HUES48 (cell line): ENCODE data around the gene C10orf143.

ENCODE experiments used
- H3K27ac ChIP-seq: one replicate; pipeline ENCODE4 v1.7.0; 2013; ENCODE audit warnings: low read depth, low read length, inconsistent platforms
- H3K27me3 ChIP-seq: 2 replicates; pipeline ENCODE4 v1.6.1; 2013; ENCODE audit warnings: mild to moderate bottlenecking, low read length; ENCODE audit not compliant: control insufficient read depth, insufficient read depth
- H3K36me3 ChIP-seq: 2 replicates; pipeline ENCODE4 v1.6.1; 2013; ENCODE audit warnings: low read length; ENCODE audit not compliant: control insufficient read depth, insufficient read depth
- H3K4me1 ChIP-seq: 2 replicates; pipeline ENCODE4 v1.6.1; 2013; ENCODE audit warnings: mild to moderate bottlenecking, low read length; ENCODE audit not compliant: control insufficient read depth, insufficient read depth
- H3K4me3 ChIP-seq: 2 replicates; pipeline ENCODE4 v1.5.1; 2013; ENCODE audit warnings: mild to moderate bottlenecking, low read depth, low read length
- H3K9ac ChIP-seq: 2 replicates; pipeline ENCODE4 v1.6.1; 2013; ENCODE audit warnings: mild to moderate bottlenecking, low read depth, low read length, moderate library complexity
- H3K9me3 ChIP-seq: 2 replicates; pipeline ENCODE4 v1.6.1; 2013; ENCODE audit warnings: low read length; ENCODE audit not compliant: control insufficient read depth, insufficient read depth

The C10orf143 gene

DNA sequence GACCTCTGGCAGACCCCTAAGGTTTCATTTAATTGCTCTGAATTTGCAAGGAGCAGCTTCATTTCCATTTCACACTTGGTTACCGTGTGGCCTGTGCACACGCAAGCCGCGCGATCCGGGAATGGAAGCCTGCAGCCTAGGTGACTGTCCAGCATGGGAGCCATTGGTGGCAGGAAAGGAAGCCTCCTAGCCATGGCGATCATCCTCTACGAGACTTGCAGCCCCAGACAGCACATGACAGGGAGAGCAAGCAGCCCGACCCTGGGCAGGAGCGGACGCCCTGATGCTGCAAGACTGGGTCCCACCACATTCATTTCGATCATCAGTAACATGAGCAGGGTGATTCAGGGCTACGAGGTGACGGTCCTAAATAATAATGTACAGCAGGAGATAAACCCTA, 33.9 kb downstream of the C10orf143 start:
- H3K9ac ChIP-seq, result no peak overlapping the region
- H3K27me3 ChIP-seq, result no peaks in the 10 kb centered on the region
- no peaks in the 10 kb centered on the region for H3K36me3 ChIP-seq
- H3K9me3 ChIP-seq, result peaks cover 3% of the 10 kb centered on the region; the same call in 1 of the 2 replicates
- no peak overlapping the region for H3K4me3 ChIP-seq
- H3K27ac ChIP-seq, result no peak overlapping the region
- H3K4me1 ChIP-seq, result peaks cover 9% of the 10 kb centered on the region; the same call in 1 of the 2 replicates

- Histone ChIP-seq H3K27ac (no peak overlapping the region), H3K27me3 (no peaks in the 10 kb centered on the region), H3K9ac (no peak overlapping the region), H3K4me1 (peaks cover 9% of the 10 kb centered on the region; the same call in 1 of the 2 replicates), H3K36me3 (no peaks in the 10 kb centered on the region), H3K9me3 (peaks cover 3% of the 10 kb centered on the region; the same call in 1 of the 2 replicates), H3K4me3 (no peak overlapping the region)
Measured at GRCh38 chr10:130074639-130075038, 36.0 kb downstream of the C10orf143 start.

- no peak overlapping the region for H3K9ac ChIP-seq
- H3K27ac ChIP-seq, result no peak overlapping the region
- peaks cover 3% of the 10 kb centered on the region; the same call in 1 of the 2 replicates for H3K9me3 ChIP-seq
Measured at GRCh38 chr10:130073912-130074311, 36.7 kb downstream of the C10orf143 start.

DNA sequence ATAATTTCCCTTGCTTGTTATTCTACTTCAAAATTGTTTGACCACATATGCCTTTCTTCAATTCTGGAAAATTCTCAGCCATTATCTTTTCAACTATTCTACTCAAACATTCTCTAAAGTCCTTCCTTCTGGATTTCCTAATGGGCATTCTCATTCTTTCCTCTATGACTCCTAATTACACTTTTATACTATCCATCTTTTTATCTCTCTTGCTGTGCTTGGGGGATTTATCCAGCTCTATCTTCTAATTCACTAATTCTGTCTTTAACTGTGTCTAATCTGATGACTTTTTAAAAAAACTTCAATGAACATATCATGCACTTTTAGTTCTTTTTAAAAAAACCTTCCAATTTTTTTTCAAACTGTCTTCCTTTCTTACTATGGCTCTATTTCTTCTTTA, 38.4 kb downstream of the C10orf143 start:
- Histone ChIP-seq H3K9ac (no peak overlapping the region), H3K36me3 (no peaks in the 10 kb centered on the region), H3K4me1 (no peaks in the 10 kb centered on the region), H3K27ac (no peak overlapping the region), H3K4me3 (no peak overlapping the region), H3K9me3 (peaks cover 3% of the 10 kb centered on the region; the same call in 1 of the 2 replicates), H3K27me3 (no peaks in the 10 kb centered on the region)

More at GRCh38 chr10:130073912-130074311, 36.7 kb downstream of the C10orf143 start:
- Histone ChIP-seq H3K36me3 (no peaks in the 10 kb centered on the region), H3K27me3 (no peaks in the 10 kb centered on the region), H3K4me3 (no peak overlapping the region), H3K4me1 (peaks cover 9% of the 10 kb centered on the region; the same call in 1 of the 2 replicates)

- Histone ChIP-seq H3K27me3 (no peaks in the 10 kb centered on the region), H3K9ac (no peak overlapping the region), H3K4me1 (no peaks in the 10 kb centered on the region), H3K36me3 (no peaks in the 10 kb centered on the region), H3K27ac (no peak overlapping the region), H3K4me3 (no peak overlapping the region), H3K9me3 (peaks cover 3% of the 10 kb centered on the region; the same call in 1 of the 2 replicates)
Measured at GRCh38 chr10:130067893-130068292, 42.7 kb downstream of the C10orf143 start.

GRCh38 chr10:130066743-130067142, 43.9 kb downstream of the C10orf143 start:
- H3K9me3 ChIP-seq, result no peaks in the 10 kb centered on the region
- H3K36me3 ChIP-seq, result no peaks in the 10 kb centered on the region
- no peaks in the 10 kb centered on the region for H3K27me3 ChIP-seq
- no peak overlapping the region for H3K27ac ChIP-seq
- no peak overlapping the region for H3K4me3 ChIP-seq
- H3K9ac ChIP-seq, result no peak overlapping the region
- H3K4me1 ChIP-seq, result no peaks in the 10 kb centered on the region

- no peak overlapping the region for H3K9ac ChIP-seq
- no peaks in the 10 kb centered on the region for H3K27me3 ChIP-seq
- no peak overlapping the region for H3K27ac ChIP-seq
- no peaks in the 10 kb centered on the region for H3K9me3 ChIP-seq
- H3K4me3 ChIP-seq, result no peak overlapping the region
- no peaks in the 10 kb centered on the region for H3K4me1 ChIP-seq
- no peaks in the 10 kb centered on the region for H3K36me3 ChIP-seq
Measured at GRCh38 chr10:130065251-130065650, 45.4 kb downstream of the C10orf143 start.

GRCh38 chr10:130064783-130065182, 45.8 kb downstream of the C10orf143 start:
- H3K27ac ChIP-seq, result no peak overlapping the region
- H3K4me1 ChIP-seq, result no peaks in the 10 kb centered on the region

DNA sequence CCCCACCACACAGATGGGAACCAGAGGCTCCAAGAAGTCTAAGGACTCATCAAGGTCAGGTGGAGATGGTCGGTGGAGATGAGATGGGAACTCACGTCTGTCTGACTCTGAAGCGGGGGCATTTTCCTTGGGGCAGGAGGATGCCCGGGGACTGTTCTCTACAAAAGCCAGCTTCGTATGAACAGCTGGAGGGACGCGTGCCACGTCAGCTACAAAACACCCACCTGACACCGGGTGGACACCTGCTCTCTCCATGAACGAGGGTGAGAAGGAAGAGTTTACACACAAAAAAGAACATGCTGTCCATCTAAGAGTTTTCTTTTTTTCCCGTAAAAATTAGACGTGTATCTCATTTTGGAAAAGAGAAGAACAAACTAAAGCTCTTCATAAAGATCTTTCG, 47.7 kb downstream of the C10orf143 start:
- Histone ChIP-seq H3K9me3 (no peaks in the 10 kb centered on the region), H3K27me3 (no peaks in the 10 kb centered on the region), H3K36me3 (no peaks in the 10 kb centered on the region), H3K4me1 (no peaks in the 10 kb centered on the region), H3K4me3 (no peak overlapping the region), H3K9ac (no peak overlapping the region), H3K27ac (no peak overlapping the region)

More at GRCh38 chr10:130064783-130065182, 45.8 kb downstream of the C10orf143 start:
- no peaks in the 10 kb centered on the region for H3K27me3 ChIP-seq
- H3K4me3 ChIP-seq, result no peak overlapping the region
- H3K9ac ChIP-seq, result no peak overlapping the region
- no peaks in the 10 kb centered on the region for H3K36me3 ChIP-seq
- no peaks in the 10 kb centered on the region for H3K9me3 ChIP-seq

DNA sequence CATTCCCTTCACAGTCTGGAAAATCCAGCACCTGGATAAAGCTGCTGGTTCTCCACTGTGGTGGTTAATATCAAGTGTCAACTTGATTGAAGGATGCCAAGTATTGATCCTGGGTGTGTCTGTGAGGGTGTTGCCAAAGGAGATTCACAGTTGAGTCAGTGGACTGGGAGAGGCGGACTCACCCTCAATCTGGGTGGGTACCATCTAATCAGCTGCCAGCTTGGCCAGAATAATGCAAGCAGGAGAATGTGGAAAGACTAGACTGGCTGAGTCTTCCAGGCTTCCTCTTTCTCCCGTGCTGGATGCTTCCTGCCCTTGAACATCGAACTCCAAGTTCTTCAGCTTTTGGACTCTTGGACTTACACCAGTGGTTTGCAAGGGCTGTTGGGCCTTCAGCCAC, 48.4 kb downstream of the C10orf143 start:
- no peak overlapping the region for H3K4me3 ChIP-seq
- H3K36me3 ChIP-seq, result no peaks in the 10 kb centered on the region
- H3K9me3 ChIP-seq, result no peaks in the 10 kb centered on the region
- no peak overlapping the region for H3K9ac ChIP-seq
- H3K4me1 ChIP-seq, result no peaks in the 10 kb centered on the region
- H3K27ac ChIP-seq, result no peak overlapping the region
- H3K27me3 ChIP-seq, result no peaks in the 10 kb centered on the region

GRCh38 chr10:130061760-130062159, 48.9 kb downstream of the C10orf143 start:
- H3K4me3 ChIP-seq, result no peak overlapping the region
- no peaks in the 10 kb centered on the region for H3K4me1 ChIP-seq
- H3K27ac ChIP-seq, result no peak overlapping the region
- H3K36me3 ChIP-seq, result no peaks in the 10 kb centered on the region
- no peaks in the 10 kb centered on the region for H3K27me3 ChIP-seq
- H3K9me3 ChIP-seq, result no peaks in the 10 kb centered on the region
- no peak overlapping the region for H3K9ac ChIP-seq
